ENCODE measurements around the gene SLC6A6. TPM values are rescaled to one million over a fixed set of nuclear protein-coding genes. Genes with fewer than 3 reads are reported as not detected.

Gene SLC6A6
- total RNA-seq, 4 donors from 2014 or later: 35.7 to 75.2 (median 56.4) TPM

DNA sequence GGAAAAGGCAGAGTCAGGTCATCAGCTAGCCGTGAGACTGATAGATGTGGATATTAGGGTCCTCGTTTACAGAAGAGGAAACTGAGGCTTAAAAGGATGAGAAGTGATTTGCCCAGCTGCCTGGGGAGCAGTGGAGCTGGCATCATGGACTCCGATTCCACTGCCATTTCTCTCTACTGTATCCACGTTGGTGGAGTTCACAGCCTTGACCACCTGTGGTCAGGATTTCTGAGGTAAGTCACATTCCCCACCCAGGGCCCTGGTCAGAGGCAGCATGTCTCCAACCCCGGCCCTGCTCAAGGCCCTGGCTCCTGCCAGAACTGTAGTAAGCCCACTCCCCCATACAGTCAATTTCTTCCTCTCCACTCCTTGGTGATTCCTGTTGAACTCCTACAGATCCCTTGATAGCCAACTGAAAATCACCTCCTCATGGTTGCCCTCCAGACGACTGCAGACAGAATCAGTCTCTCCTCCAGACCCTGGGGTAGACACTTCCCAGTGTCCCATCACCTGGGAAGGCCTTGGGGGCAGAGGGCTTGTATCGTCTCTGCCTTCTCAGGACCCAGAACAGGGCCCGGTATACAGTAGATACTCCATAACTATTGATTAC lies 41.2 kb upstream of the SLC6A6 start:
- TF ChIP-seq, protein P1, sequence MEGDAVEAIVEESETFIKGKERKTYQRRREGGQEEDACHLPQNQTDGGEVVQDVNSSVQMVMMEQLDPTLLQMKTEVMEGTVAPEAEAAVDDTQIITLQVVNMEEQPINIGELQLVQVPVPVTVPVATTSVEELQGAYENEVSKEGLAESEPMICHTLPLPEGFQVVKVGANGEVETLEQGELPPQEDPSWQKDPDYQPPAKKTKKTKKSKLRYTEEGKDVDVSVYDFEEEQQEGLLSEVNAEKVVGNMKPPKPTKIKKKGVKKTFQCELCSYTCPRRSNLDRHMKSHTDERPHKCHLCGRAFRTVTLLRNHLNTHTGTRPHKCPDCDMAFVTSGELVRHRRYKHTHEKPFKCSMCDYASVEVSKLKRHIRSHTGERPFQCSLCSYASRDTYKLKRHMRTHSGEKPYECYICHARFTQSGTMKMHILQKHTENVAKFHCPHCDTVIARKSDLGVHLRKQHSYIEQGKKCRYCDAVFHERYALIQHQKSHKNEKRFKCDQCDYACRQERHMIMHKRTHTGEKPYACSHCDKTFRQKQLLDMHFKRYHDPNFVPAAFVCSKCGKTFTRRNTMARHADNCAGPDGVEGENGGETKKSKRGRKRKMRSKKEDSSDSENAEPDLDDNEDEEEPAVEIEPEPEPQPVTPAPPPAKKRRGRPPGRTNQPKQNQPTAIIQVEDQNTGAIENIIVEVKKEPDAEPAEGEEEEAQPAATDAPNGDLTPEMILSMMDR (IDR thresholded peaks at IDR 0.05): no peak
- DNase-seq (ENCODE audit: low spot score) (no peak), ATAC-seq (ENCODE audit: low FRiP score) (no peak)

DNA sequence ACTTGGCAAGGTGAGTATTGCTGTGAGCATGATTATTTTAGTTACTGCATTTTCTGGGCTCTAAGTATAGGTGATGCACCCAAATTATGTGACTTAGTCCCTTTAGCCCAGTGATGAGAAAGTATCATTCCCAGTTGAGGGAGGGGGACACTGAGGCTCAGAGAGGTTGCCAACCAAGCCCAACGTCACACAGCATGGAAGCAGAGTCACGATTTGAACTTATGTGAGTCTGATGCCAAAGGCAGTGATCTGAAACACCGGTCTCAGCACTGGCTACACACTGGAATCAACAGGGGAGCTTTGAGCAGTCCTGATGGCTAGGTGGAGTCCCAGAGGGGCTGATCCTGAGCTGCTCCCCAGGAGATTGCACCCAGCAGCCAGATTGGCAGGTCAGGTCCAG lies 39.5 kb upstream of the SLC6A6 start:
- no peak for ATAC-seq (ENCODE audit: low FRiP score)
- TF ChIP-seq, protein P1 (IDR thresholded peaks at IDR 0.05): no peak
- no peak for DNase-seq (ENCODE audit: low spot score)

DNA sequence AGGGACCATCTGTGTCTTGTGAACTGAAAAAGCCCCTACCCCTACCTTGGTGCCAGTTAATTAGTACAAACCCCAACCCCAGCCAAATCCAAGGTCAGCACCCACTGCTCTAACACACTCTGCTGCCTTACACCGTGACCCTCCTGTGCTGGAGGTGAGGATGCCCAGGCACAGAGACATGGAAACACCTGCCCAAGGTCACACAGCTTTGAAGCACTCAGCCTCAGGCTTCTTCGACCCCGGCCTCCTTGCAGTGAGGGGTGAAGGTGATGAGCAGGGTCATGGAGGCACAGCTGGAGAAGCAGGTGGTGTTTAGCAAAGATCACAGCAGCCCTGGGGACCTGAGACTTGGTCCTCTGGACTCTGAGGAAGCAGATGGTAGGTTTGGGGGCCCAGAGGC lies 39.0 kb upstream of the SLC6A6 start:
- no peak for ATAC-seq (ENCODE audit: low FRiP score)
- no peak for DNase-seq (ENCODE audit: low spot score)
- TF ChIP-seq, protein P1 (IDR thresholded peaks at IDR 0.05): no peak

DNA sequence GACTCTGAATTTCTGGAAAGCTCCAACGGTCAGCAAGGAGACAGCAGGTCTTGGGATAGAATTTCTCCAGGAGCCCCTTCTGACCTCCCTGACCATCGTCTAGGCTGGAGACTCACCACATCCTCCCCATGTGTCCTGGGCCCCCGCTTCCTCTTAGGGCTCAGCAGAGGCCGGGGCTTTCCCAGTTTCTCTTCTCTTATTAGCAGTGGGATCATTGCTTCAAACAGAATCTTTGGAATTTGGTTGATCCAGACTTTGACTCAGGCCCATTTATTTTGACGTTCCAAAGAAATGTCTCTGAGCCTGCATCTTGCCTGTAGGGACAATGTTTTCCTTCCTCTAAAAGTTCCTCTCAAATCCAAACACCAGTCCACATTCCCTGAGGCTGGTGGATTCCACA lies 38.4 kb upstream of the SLC6A6 start:
- TF ChIP-seq, protein P1 (IDR thresholded peaks at IDR 0.05): no peak
- DNase-seq (ENCODE audit: low spot score) (no peak), ATAC-seq (ENCODE audit: low FRiP score) (no peak)

DNA sequence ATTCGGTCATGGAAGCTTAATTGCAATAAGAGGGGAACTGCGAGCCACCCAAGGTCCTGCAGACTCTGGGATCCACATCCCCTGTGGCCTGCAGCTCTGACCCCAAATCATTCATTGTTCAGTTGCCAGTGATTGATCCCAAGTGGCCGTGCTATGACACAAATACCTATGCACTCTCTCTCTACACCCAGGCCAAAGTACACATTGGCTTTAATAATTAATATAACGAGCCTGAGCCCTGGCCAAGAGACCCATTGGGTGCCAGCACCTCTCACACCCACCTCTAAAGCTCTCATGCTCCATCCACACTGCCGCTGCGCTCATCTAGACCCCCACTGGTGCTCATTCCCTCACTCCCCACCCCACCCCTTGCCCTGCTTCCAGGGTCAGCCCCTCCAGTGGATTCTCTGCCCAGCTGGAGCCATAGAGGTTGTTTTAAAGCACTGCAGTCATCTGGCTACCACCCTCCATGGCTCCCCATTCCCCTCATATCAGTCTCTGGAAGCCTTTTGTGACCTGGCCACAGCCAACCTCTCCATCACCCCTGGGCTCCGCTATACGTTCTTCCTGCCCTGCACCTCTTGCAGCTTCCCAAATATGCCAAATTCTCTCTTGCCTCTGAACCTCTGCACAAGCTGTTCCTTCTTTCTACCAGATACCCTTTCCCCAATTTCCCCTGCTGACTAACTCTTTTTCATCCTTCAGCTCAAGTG lies 37.7 kb upstream of the SLC6A6 start:
- ATAC-seq (ENCODE audit: low FRiP score) (no peak), DNase-seq (ENCODE audit: low spot score) (no peak)
- TF ChIP-seq, protein P1 (IDR thresholded peaks at IDR 0.05): no peak

DNA sequence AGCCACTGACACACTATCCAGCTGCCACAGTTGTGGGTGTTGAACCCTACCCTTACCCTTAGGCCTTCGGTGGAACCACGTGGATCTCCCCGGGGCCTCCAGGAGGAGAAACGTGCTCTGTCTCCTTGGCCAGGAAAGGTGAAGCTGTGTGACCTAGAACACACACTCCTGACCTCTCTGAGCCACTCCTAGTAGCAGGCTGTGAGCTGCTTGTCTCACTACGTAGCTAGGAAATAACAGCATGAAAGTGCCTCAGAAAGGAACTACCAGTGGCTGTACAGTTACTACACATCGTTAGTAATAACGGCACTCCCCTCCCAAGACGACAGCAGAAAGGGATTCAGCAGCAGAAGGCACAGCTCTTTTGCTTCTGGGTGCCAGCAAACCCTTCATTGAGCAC lies 36.2 kb upstream of the SLC6A6 start:
- no peak for DNase-seq (ENCODE audit: low spot score)
- TF ChIP-seq, protein P1 (IDR thresholded peaks at IDR 0.05): no peak
- ATAC-seq (ENCODE audit: low FRiP score): no peak

All from omental fat pad (tissue), 4 donors.